Measurements from ENCODE around the gene HSP90AB1. TPM values are rescaled to one million over a fixed set of nuclear protein-coding genes. Genes with fewer than 3 reads are reported as not detected.
A peak's percentile ranks its signal among the peaks of the same experiment; 100 is the strongest.

Gene HSP90AB1
- total RNA-seq, 1 experiment from 2014 or later = 1,280 TPM

DNA sequence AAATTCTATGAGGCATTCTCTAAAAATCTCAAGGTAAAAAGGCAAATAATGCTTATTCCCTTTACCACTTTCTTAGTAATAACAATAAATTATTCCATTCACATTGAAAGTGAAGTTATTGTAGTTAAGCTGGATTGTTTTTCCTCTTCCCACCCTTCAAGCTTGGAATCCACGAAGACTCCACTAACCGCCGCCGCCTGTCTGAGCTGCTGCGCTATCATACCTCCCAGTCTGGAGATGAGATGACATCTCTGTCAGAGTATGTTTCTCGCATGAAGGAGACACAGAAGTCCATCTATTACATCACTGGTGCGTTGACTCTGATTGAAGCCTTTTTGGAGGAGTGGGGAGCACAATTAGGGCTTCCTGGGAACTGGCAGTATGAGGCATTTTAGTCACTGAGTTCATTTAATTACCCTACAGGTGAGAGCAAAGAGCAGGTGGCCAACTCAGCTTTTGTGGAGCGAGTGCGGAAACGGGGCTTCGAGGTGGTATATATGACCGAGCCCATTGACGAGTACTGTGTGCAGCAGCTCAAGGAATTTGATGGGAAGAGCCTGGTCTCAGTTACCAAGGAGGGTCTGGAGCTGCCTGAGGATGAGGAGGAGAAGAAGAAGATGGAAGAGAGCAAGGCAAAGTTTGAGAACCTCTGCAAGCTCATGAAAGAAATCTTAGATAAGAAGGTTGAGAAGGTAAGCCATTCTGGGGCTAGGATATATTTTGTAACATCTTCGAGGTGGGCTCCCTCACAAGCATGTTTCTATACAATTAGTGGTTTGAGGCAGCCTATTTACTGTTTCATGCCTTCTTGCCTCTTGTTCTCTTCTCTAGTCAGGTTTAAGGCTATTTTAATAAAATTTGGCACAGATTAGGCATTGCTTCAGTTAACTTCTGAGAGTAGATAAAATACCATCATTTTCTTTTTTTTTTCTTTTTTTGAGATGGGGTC, 4.9 kb downstream of the HSP90AB1 start:
- Histone ChIP-seq H3K4me1 (ENCODE audit: insufficient read depth, low read length) (peaks cover 41% of the 10 kb centered on the region), H3K27ac (ENCODE audit: low read length) (no peak overlapping the region), H3K79me2 (ENCODE audit: low read length) (peaks cover 72% of the 10 kb centered on the region), H3K4me3 (ENCODE audit: low read length) (0 out of 2 replicates have a peak overlapping the region, but pooled peaks have one; percentile 1), H3K36me3 (ENCODE audit: low read depth, low read length) (peaks cover 74% of the 10 kb centered on the region), H2AFZ (ENCODE audit: low read length) (no peak overlapping the region), H3K9me3 (ENCODE audit: low read length) (no peaks in the 10 kb centered on the region), H3K9ac (ENCODE audit: low read length) (no peak overlapping the region), H3K27me3 (ENCODE audit: low read length) (no peaks in the 10 kb centered on the region), H3K4me2 (ENCODE audit: low read length) (0 out of 2 replicates have a peak overlapping the region, but pooled peaks have one; percentile 16), H3F3A (ENCODE audit: low read length, unreplicated experiment) (peaks cover 66% of the 10 kb centered on the region), H4K20me1 (ENCODE audit: low read length) (peaks cover 89% of the 10 kb centered on the region), H3K9me2 (replicated peaks; ENCODE audit: low read length) (no peaks in the 10 kb centered on the region)
- no peak for DNase-seq
- BruUV-seq (replicated peaks) = no TSS peak
- intact Hi-C loops (cut with micrococcal nuclease) = no loop called here
- TF ChIP-seq EZH2phosphoT487 (IDR thresholded peaks at IDR 0.05; ENCODE audit: borderline replicate concordance, low read length) (no peak), EZH2 (IDR thresholded peaks at IDR 0.05; ENCODE audit: low read length, unreplicated experiment) (no peak)
- TF ChIP-seq, protein P1, sequence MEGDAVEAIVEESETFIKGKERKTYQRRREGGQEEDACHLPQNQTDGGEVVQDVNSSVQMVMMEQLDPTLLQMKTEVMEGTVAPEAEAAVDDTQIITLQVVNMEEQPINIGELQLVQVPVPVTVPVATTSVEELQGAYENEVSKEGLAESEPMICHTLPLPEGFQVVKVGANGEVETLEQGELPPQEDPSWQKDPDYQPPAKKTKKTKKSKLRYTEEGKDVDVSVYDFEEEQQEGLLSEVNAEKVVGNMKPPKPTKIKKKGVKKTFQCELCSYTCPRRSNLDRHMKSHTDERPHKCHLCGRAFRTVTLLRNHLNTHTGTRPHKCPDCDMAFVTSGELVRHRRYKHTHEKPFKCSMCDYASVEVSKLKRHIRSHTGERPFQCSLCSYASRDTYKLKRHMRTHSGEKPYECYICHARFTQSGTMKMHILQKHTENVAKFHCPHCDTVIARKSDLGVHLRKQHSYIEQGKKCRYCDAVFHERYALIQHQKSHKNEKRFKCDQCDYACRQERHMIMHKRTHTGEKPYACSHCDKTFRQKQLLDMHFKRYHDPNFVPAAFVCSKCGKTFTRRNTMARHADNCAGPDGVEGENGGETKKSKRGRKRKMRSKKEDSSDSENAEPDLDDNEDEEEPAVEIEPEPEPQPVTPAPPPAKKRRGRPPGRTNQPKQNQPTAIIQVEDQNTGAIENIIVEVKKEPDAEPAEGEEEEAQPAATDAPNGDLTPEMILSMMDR (conservative IDR thresholded peaks at IDR 0.05; ENCODE audit: low read depth, low read length) = no peak
- ChIA-PET CTCF (no interaction called here), POLR2A (ENCODE audit: unreplicated experiment) (no interaction called here)
- no peak for ATAC-seq

DNA sequence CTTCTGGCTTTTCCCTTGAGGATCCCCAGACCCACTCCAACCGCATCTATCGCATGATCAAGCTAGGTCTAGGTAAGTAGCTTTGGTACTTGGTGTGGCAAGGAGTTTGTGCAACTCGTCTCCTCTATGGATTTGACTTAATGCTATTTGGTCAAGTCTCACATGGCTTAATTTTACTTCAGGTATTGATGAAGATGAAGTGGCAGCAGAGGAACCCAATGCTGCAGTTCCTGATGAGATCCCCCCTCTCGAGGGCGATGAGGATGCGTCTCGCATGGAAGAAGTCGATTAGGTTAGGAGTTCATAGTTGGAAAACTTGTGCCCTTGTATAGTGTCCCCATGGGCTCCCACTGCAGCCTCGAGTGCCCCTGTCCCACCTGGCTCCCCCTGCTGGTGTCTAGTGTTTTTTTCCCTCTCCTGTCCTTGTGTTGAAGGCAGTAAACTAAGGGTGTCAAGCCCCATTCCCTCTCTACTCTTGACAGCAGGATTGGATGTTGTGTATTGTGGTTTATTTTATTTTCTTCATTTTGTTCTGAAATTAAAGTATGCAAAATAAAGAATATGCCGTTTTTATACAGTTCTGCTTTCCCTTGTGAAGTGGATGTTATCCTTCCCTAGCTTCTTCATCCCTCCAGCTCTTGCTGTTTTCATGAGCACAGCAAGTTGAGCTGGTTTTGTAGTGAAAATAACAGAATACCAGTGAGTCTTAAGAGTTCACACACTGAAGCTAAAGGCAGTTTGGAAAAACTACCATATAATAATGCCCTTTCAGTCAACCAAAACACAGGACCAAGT, 6.6 kb downstream of the HSP90AB1 start:
- peaks cover 73% of the 10 kb centered on the region for H4K20me1 ChIP-seq (ENCODE audit: low read length)
- H3K4me1 ChIP-seq (ENCODE audit: insufficient read depth, low read length) = peaks cover 47% of the 10 kb centered on the region
- CTCF ChIA-PET = no interaction called here
- TF ChIP-seq, protein P1 (conservative IDR thresholded peaks at IDR 0.05; ENCODE audit: low read depth, low read length) = peak; percentile 64
- TF ChIP-seq EZH2 (IDR thresholded peaks at IDR 0.05; ENCODE audit: low read length, unreplicated experiment) = no peak
- ATAC-seq = peak; percentile 12; the same call in 1 of the 2 replicates
- peaks cover 60% of the 10 kb centered on the region for H3F3A ChIP-seq (ENCODE audit: low read length, unreplicated experiment)
- H3K9ac ChIP-seq (ENCODE audit: low read length) = no peak overlapping the region
- peaks cover 59% of the 10 kb centered on the region for H3K79me2 ChIP-seq (ENCODE audit: low read length)
- H3K9me2 ChIP-seq (replicated peaks; ENCODE audit: low read length) = no peaks in the 10 kb centered on the region
- H3K4me2 ChIP-seq (ENCODE audit: low read length) = no peak overlapping the region
- H3K36me3 ChIP-seq (ENCODE audit: low read depth, low read length) = peaks cover 61% of the 10 kb centered on the region
- DNase-seq = peak; percentile 64
- H3K4me3 ChIP-seq (ENCODE audit: low read length) = no peak overlapping the region
- H3K9me3 ChIP-seq (ENCODE audit: low read length) = no peaks in the 10 kb centered on the region
- intact Hi-C loops (cut with micrococcal nuclease) = no loop called here
- TSS peak; percentile 3 for BruUV-seq (replicated peaks)
- H3K27me3 ChIP-seq (ENCODE audit: low read length) = no peaks in the 10 kb centered on the region
- H3K27ac ChIP-seq (ENCODE audit: low read length) = no peak overlapping the region
- H2AFZ ChIP-seq (ENCODE audit: low read length) = no peak overlapping the region
- POLR2A ChIA-PET (ENCODE audit: unreplicated experiment) = interaction anchor here (0.6 kb wide), 1 partner anchor 30 kb away, joined by 20 read pairs; the partner anchor contains the start of gene SLC29A1

Data from PC-3 (cell line).